ENCODE measurements around the gene FHDC1.

FHDC1 gene

DNA sequence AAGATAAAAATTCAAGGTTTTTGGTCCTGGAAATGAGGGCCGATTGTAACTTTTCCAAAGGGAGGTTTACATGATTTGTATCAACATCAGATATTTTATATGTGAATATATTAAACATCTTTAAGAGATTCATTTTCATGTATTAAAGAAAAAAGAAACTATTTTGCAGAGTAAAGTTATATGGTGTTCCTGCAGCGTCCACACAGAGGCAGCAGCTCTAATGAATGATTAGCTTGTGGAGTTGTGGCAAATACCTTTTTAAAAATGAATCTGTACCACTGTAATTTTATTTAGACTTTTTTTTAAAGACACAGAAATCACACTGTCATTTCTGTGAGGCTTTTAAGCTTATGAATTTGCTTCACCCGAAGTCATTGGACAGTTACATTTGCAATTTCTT is 25.6 kb upstream of the FHDC1 start:
- no peak for TF ChIP-seq POLR2AphosphoS5 (IDR thresholded peaks at IDR 0.05; ENCODE audit: low read depth, low read length)
- TF ChIP-seq, protein P1, sequence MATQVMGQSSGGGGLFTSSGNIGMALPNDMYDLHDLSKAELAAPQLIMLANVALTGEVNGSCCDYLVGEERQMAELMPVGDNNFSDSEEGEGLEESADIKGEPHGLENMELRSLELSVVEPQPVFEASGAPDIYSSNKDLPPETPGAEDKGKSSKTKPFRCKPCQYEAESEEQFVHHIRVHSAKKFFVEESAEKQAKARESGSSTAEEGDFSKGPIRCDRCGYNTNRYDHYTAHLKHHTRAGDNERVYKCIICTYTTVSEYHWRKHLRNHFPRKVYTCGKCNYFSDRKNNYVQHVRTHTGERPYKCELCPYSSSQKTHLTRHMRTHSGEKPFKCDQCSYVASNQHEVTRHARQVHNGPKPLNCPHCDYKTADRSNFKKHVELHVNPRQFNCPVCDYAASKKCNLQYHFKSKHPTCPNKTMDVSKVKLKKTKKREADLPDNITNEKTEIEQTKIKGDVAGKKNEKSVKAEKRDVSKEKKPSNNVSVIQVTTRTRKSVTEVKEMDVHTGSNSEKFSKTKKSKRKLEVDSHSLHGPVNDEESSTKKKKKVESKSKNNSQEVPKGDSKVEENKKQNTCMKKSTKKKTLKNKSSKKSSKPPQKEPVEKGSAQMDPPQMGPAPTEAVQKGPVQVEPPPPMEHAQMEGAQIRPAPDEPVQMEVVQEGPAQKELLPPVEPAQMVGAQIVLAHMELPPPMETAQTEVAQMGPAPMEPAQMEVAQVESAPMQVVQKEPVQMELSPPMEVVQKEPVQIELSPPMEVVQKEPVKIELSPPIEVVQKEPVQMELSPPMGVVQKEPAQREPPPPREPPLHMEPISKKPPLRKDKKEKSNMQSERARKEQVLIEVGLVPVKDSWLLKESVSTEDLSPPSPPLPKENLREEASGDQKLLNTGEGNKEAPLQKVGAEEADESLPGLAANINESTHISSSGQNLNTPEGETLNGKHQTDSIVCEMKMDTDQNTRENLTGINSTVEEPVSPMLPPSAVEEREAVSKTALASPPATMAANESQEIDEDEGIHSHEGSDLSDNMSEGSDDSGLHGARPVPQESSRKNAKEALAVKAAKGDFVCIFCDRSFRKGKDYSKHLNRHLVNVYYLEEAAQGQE (IDR thresholded peaks at IDR 0.05; ENCODE audit: insufficient read depth in 1 of 2, low read depth in 2 of 2, low read length in 2 of 2), result no peak
- no peak for TF ChIP-seq SIN3A (IDR thresholded peaks at IDR 0.05; ENCODE audit: borderline replicate concordance, insufficient read depth, low read length)

GRCh38 chr4:152917543-152918395 is 18.4 kb upstream of the FHDC1 start:
- TF ChIP-seq, protein P1 (IDR thresholded peaks at IDR 0.05; ENCODE audit: insufficient read depth in 1 of 2, low read depth in 2 of 2, low read length in 2 of 2), result no peak
- TF ChIP-seq POLR2AphosphoS5 (IDR thresholded peaks at IDR 0.05; ENCODE audit: low read depth, low read length) (no peak), SIN3A (IDR thresholded peaks at IDR 0.05; ENCODE audit: borderline replicate concordance, insufficient read depth, low read length) (no peak)

- TF ChIP-seq POLR2AphosphoS5 (IDR thresholded peaks at IDR 0.05; ENCODE audit: low read depth, low read length), result no peak
- no peak for TF ChIP-seq TAF1 (IDR thresholded peaks at IDR 0.05; ENCODE audit: borderline replicate concordance, insufficient read depth, low read length)
- TF ChIP-seq SIN3A (IDR thresholded peaks at IDR 0.05; ENCODE audit: borderline replicate concordance, insufficient read depth, low read length), result no peak
- TF ChIP-seq FOXP2 (optimal IDR thresholded peaks at IDR 0.05; ENCODE audit: borderline replicate concordance, extremely low read depth, extremely low read length, insufficient read depth), result no peak
- TF ChIP-seq, protein P1 (IDR thresholded peaks at IDR 0.05; ENCODE audit: insufficient read depth in 1 of 2, low read depth in 2 of 2, low read length in 2 of 2), result no peak
Measured at GRCh38 chr4:152919826-152920225, 16.3 kb upstream of the FHDC1 start.

- TF ChIP-seq SIN3A (IDR thresholded peaks at IDR 0.05; ENCODE audit: borderline replicate concordance, insufficient read depth, low read length), result no peak
- TF ChIP-seq FOXP2 (optimal IDR thresholded peaks at IDR 0.05; ENCODE audit: borderline replicate concordance, extremely low read depth, extremely low read length, insufficient read depth), result no peak
- TF ChIP-seq, protein P1 (IDR thresholded peaks at IDR 0.05; ENCODE audit: insufficient read depth in 1 of 2, low read depth in 2 of 2, low read length in 2 of 2), result no peak
- no peak for TF ChIP-seq POLR2AphosphoS5 (IDR thresholded peaks at IDR 0.05; ENCODE audit: low read depth, low read length)
- TF ChIP-seq TAF1 (IDR thresholded peaks at IDR 0.05; ENCODE audit: borderline replicate concordance, insufficient read depth, low read length), result no peak
Measured at GRCh38 chr4:152920768-152921167, 15.4 kb upstream of the FHDC1 start.

DNA sequence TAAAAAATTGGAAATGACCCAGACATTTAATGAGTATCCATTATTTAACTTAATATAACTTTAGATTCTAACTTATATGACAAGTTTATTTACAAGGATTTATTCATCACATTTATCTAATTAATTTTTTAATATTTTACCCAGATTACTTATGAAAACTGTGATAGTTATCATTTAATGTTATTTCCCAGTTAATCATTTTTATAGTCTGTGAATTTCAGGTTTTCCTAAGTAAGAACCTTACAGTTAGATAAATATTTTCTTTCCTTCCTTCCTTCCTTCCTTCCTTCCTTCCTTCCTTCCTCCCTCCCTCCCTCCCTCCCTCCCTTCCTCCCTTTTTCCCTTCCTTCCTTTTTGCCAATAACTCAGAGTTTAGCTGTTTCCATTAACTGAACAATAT is 14.8 kb upstream of the FHDC1 start:
- TF ChIP-seq FOXP2 (optimal IDR thresholded peaks at IDR 0.05; ENCODE audit: borderline replicate concordance, extremely low read depth, extremely low read length, insufficient read depth), result no peak
- TF ChIP-seq TAF1 (IDR thresholded peaks at IDR 0.05; ENCODE audit: borderline replicate concordance, insufficient read depth, low read length), result no peak
- TF ChIP-seq POLR2AphosphoS5 (IDR thresholded peaks at IDR 0.05; ENCODE audit: low read depth, low read length), result no peak
- TF ChIP-seq SIN3A (IDR thresholded peaks at IDR 0.05; ENCODE audit: borderline replicate concordance, insufficient read depth, low read length), result no peak
- TF ChIP-seq, protein P1 (IDR thresholded peaks at IDR 0.05; ENCODE audit: insufficient read depth in 1 of 2, low read depth in 2 of 2, low read length in 2 of 2), result no peak
